Measurements from ENCODE around the gene GABRB2.
"Not testable (repeated sequence)": the region's sequence is repeated elsewhere in the genome, so short reads cannot be mapped to it uniquely, and the experiment has no call there.

Gene GABRB2

GRCh38 chr5:161380486-161380885 is 166.0 kb downstream of the GABRB2 start:
- no peak for DNase-seq

- DNase-seq = no peak
Observed at GRCh38 chr5:161378701-161379100, 167.8 kb downstream of the GABRB2 start.

- no peak for DNase-seq
Observed at GRCh38 chr5:161376034-161376433, 170.5 kb downstream of the GABRB2 start.

GRCh38 chr5:161373345-161373707 is 173.2 kb downstream of the GABRB2 start:
- DNase-seq = no peak

- DNase-seq = no peak
Observed at GRCh38 chr5:161372682-161373344, 173.7 kb downstream of the GABRB2 start.

- no peak for DNase-seq
Observed at GRCh38 chr5:161369022-161369421, 177.5 kb downstream of the GABRB2 start.

- DNase-seq = no peak
Observed at GRCh38 chr5:161358446-161358845, 188.1 kb downstream of the GABRB2 start.

GRCh38 chr5:161344234-161344633 is 202.3 kb downstream of the GABRB2 start:
- DNase-seq = no peak

GRCh38 chr5:161342886-161343285 is 203.6 kb downstream of the GABRB2 start:
- DNase-seq = no peak

GRCh38 chr5:161340012-161340411 is 206.5 kb downstream of the GABRB2 start:
- no peak for DNase-seq

GRCh38 chr5:161333194-161333880 is 213.2 kb downstream of the GABRB2 start:
- no peak for DNase-seq

GRCh38 chr5:161332343-161332742 is 214.2 kb downstream of the GABRB2 start:
- no peak for DNase-seq

GRCh38 chr5:161314033-161314432 is 232.5 kb downstream of the GABRB2 start:
- DNase-seq = no peak

- no peak for DNase-seq
Observed at GRCh38 chr5:161312882-161313281, 233.6 kb downstream of the GABRB2 start.

- no peak for DNase-seq
Observed at GRCh38 chr5:161311965-161312364, 234.6 kb downstream of the GABRB2 start.

GRCh38 chr5:161311146-161311708 is 235.3 kb downstream of the GABRB2 start:
- DNase-seq = no peak

- DNase-seq = no peak
Observed at GRCh38 chr5:161306351-161306995, 240.1 kb downstream of the GABRB2 start.

- no peak for DNase-seq
Observed at GRCh38 chr5:161305601-161306000, 240.9 kb downstream of the GABRB2 start.

GRCh38 chr5:161302559-161302958 is 244.0 kb downstream of the GABRB2 start:
- DNase-seq = no peak

- DNase-seq = no peak
Observed at GRCh38 chr5:161301586-161301985, 244.9 kb downstream of the GABRB2 start.

GRCh38 chr5:161299053-161299452 is 247.5 kb downstream of the GABRB2 start:
- DNase-seq = no peak

GRCh38 chr5:161297388-161297787 is 249.1 kb downstream of the GABRB2 start:
- DNase-seq = not testable (repeated sequence)

GRCh38 chr5:161295721-161296250 is 250.7 kb downstream of the GABRB2 start:
- DNase-seq = no peak

GRCh38 chr5:161288071-161288470 is 258.5 kb downstream of the GABRB2 start:
- no peak for DNase-seq

All from NCI-H748 treated with DMSO at 0.1 percent for 48 hours (cell line).